ENCODE measurements around the gene MCAM. TPM values are rescaled to one million over a fixed set of nuclear protein-coding genes. Genes with fewer than 3 reads are reported as not detected.

Gene MCAM
- total RNA-seq, 1 donor from 2014 or later, result 7.5 TPM

- H3K9me3 Mint-ChIP-seq, result no peaks in the 10 kb centered on the region
- DNase-seq, result peak; percentile 75
- H3K36me3 Mint-ChIP-seq (ENCODE audit: low read depth), result peaks cover 9% of the 10 kb centered on the region
- peaks cover 47% of the 10 kb centered on the region for H3K4me1 Mint-ChIP-seq
- H3K27ac Mint-ChIP-seq, result no peak overlapping the region
- intact Hi-C loops (cut with micrococcal nuclease), result loop anchor here (1.0 to 2.0 kb wide), 3 partner anchors 27 to 58 kb away; partner anchors contain the start of gene CBL
- H3K27me3 Mint-ChIP-seq, result no peaks in the 10 kb centered on the region
- no peak overlapping the region for H3K4me3 Mint-ChIP-seq
These were observed 54.1 kb downstream of the MCAM start for GRCh38 chr11:119262668-119263351.

DNA sequence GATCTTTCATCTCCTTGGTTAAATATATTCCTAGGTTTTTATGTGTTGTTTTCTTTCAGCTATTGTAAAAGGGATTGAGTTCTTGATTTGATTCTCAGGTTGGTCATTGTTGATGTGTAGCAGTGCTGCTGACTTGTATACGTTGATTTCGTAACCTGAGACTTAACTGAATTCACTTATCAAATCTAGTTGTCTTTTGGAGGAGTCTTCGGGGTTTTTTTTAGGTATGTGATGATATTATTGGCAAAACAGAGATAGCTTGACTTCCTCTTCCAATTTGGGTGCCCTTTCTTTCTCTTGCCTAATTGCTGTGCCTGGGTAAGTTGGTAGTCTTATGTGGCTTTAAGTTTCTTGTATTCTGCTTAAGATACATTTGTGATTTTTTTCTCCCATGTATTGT, 57.9 kb downstream of the MCAM start:
- Mint-ChIP-seq H3K9me3 (no peaks in the 10 kb centered on the region), H3K4me1 (peaks cover 40% of the 10 kb centered on the region), H3K4me3 (no peak overlapping the region), H3K36me3 (ENCODE audit: low read depth) (peaks cover 15% of the 10 kb centered on the region), H3K27ac (peak overlapping the region; percentile 27), H3K27me3 (no peaks in the 10 kb centered on the region)
- intact Hi-C loops (cut with micrococcal nuclease), result no loop called here
- no peak for DNase-seq

Other genes starting within 250 kb of the MCAM start
- gene VPS11, start 249.3 kb downstream of the MCAM start, total RNA-seq, result 20.2 and 20.9 TPM in 2 replicates
- 60.9 and 62.8 TPM in 2 replicates for gene HMBS, start 232.2 kb downstream of the MCAM start, total RNA-seq
- gene DPAGT1, start 215.3 kb downstream of the MCAM start, total RNA-seq, result 76.1 and 79.4 TPM in 2 replicates
- 31.5 and 33.5 TPM in 2 replicates for gene C2CD2L, start 209.8 kb downstream of the MCAM start, total RNA-seq
- gene HINFP, start 195.6 kb downstream of the MCAM start, total RNA-seq, result 34.9 and 41.4 TPM in 2 replicates
- 0.07 TPM in 1 of 2 replicates, not detected in the other for gene ABCG4, start 168.1 kb downstream of the MCAM start, total RNA-seq
- 23.3 and 25.0 TPM in 2 replicates for gene NLRX1, start 148.4 kb downstream of the MCAM start, total RNA-seq
- 0.54 and 0.58 TPM in 2 replicates for gene NHERF4, start 131.7 kb downstream of the MCAM start, total RNA-seq
- gene CBL, start 110.8 kb downstream of the MCAM start, total RNA-seq, result 36.4 and 36.5 TPM in 2 replicates
- 26.5 and 26.8 TPM in 2 replicates for gene RNF26, start 17.4 kb upstream of the MCAM start, total RNA-seq
- not detected in 2 replicates for gene C1QTNF5, start 23.8 kb upstream of the MCAM start, total RNA-seq
- gene MFRP, start 29.6 kb upstream of the MCAM start, total RNA-seq, result not detected in 2 replicates
- 0.09 and 0.35 TPM in 2 replicates for gene USP2, start 64.6 kb upstream of the MCAM start, total RNA-seq
- 1.6 and 1.8 TPM in 2 replicates for gene THY1, start 106.0 kb upstream of the MCAM start, total RNA-seq

All from activated CD4-positive, alpha-beta T cell treated with anti-CD3 and anti-CD28 coated beads, Interleukin-2, amount 10 ng/mL, durations not matched to agents 24 days and 14 days (primary cell).